Measurements from ENCODE around the gene CLMN. TPM values are rescaled to one million over a fixed set of nuclear protein-coding genes. Genes with fewer than 3 reads are reported as not detected.

Gene CLMN
- total and polyA plus RNA-seq, 2 donors (not counting 1 experiment from before 2014, with no cell fraction given): 9.6 to 51.5 TPM

DNA sequence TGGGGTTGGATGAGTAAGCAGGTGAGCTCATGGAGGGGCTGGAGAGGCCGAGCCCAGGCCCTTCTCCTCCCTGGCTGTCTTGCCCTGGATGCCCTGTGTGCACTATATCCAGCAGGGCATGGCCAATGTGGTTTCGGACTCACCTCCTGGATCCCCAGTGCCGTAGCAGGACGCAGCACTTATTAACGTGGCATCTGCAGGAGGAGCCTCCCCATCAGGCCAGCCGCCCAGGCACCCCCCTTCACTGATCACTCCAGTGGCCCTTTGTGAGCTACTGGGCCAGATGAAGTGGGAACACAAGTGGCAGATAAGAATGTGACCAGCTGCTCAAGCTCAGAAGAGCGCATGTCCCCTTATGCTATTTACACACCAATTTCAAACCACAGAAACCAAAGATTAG is 119.3 kb downstream of the CLMN start:
- ATAC-seq (ENCODE audit: low read depth) (no peak), DNase-seq (no peak)
- H3K27ac ChIP-seq (ENCODE audit: low read length in 2 of 2): no peak overlapping the region
- intact Hi-C loops (cut with micrococcal nuclease): no loop called here
- CTCF ChIA-PET: no interaction called here
- no peaks in the 10 kb centered on the region for H3K27me3 ChIP-seq (replicated peaks in 1 of 4; ENCODE audit: control extremely low read depth in 1 of 4, control insufficient read depth in 3 of 4, insufficient read depth in 4 of 4, low read length in 3 of 4)
- TF ChIP-seq, protein P1, sequence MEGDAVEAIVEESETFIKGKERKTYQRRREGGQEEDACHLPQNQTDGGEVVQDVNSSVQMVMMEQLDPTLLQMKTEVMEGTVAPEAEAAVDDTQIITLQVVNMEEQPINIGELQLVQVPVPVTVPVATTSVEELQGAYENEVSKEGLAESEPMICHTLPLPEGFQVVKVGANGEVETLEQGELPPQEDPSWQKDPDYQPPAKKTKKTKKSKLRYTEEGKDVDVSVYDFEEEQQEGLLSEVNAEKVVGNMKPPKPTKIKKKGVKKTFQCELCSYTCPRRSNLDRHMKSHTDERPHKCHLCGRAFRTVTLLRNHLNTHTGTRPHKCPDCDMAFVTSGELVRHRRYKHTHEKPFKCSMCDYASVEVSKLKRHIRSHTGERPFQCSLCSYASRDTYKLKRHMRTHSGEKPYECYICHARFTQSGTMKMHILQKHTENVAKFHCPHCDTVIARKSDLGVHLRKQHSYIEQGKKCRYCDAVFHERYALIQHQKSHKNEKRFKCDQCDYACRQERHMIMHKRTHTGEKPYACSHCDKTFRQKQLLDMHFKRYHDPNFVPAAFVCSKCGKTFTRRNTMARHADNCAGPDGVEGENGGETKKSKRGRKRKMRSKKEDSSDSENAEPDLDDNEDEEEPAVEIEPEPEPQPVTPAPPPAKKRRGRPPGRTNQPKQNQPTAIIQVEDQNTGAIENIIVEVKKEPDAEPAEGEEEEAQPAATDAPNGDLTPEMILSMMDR (IDR thresholded peaks at IDR 0.05): no peak
- no peak for TF ChIP-seq EZH2 (IDR thresholded peaks at IDR 0.05; ENCODE audit: borderline replicate concordance, insufficient read depth, low read depth, low read length, poor library complexity, severe bottlenecking)
- H3K4me1 ChIP-seq (ENCODE audit: control insufficient read depth in 2 of 2, insufficient read depth in 2 of 2, low read length in 2 of 2): no peaks in the 10 kb centered on the region
- H3K4me1 Mint-ChIP-seq: peaks cover 2% of the 10 kb centered on the region
- POLR2A ChIA-PET: no interaction called here
- H3K27me3 Mint-ChIP-seq: peaks cover 3% of the 10 kb centered on the region
- H3K4me2 ChIP-seq (replicated peaks; ENCODE audit: low read depth, low read length, poor library complexity, severe bottlenecking): no peak overlapping the region
- WGBS (ENCODE audit: insufficient coverage): 85% methylated on average over 7 of the region's 7 CpGs
- H3K9ac ChIP-seq (ENCODE audit: low read length): no peak overlapping the region
- H3K4me3 Mint-ChIP-seq: no peak overlapping the region
- H3K4me3 ChIP-seq (ENCODE audit: control extremely low read depth in 1 of 5, extremely low read depth in 1 of 5, insufficient read depth in 1 of 5, low read depth in 2 of 5, low read length in 4 of 5): no peak overlapping the region
- no peaks in the 10 kb centered on the region for H4K20me1 ChIP-seq (ENCODE audit: control insufficient read depth, insufficient read depth, low read length, poor library complexity, severe bottlenecking)
- H2AFZ ChIP-seq (ENCODE audit: insufficient read depth, low read depth, low read length, poor library complexity, severe bottlenecking): no peak overlapping the region
- no peak overlapping the region for H3K27ac Mint-ChIP-seq
- no peaks in the 10 kb centered on the region for H3K79me2 ChIP-seq (ENCODE audit: control insufficient read depth, insufficient read depth, low read length)
- H3K9me3 Mint-ChIP-seq (ENCODE audit: insufficient read depth): peaks cover 6% of the 10 kb centered on the region
- peaks cover 0 to 15% of the 10 kb centered on the region in 2 experiments for H3K36me3 ChIP-seq (replicated peaks in 1 of 2; ENCODE audit: control extremely low read depth in 1 of 2, control insufficient read depth in 1 of 2, extremely low read depth in 1 of 2, insufficient read depth in 2 of 2, low read length in 1 of 2)
- H3K9me3 ChIP-seq (ENCODE audit: control extremely low read depth in 1 of 3, control insufficient read depth in 2 of 3, insufficient read depth in 1 of 3, low read length in 2 of 3): peaks cover 0 to 5% (median 0%) of the 10 kb centered on the region in 3 donors

DNA sequence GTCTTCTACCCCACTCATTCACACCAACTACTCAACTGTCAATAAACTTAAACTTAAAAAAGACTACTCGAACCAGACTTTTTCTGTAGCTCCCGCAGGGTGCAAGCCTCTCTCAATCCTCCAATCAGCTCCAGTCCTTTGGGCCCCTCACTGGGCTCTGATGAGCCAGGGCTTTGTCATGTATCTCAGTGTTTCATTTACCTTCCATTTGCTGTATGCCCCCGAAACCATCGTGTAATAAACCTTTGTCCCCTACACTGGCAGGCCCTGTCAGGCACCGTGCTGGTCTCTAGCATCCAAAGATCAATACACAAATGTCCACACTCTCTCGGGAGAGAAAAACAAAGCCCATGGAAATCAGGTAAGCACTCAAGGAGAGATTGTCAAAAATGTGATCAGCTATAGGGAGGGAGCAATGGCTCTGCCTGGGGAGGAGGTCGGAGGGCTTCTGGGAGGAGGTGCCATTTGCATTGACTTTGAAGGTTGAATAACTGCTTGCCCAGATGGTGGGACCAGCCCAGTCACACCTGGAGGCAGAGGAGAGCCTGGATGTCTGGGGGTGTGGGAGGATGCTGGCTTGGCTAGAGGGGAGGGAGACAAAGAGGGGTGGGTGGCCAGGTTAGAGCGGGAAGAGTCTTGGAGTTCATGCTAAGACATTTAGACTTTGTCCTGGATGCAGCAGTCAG is 120.3 kb downstream of the CLMN start:
- peaks cover 0 to 15% of the 10 kb centered on the region in 2 experiments for H3K36me3 ChIP-seq (replicated peaks in 1 of 2; ENCODE audit: control extremely low read depth in 1 of 2, control insufficient read depth in 1 of 2, extremely low read depth in 1 of 2, insufficient read depth in 2 of 2, low read length in 1 of 2)
- 88% methylated on average over 5 of the region's 8 CpGs for WGBS (ENCODE audit: insufficient coverage)
- H3K4me3 ChIP-seq (ENCODE audit: control extremely low read depth in 1 of 5, extremely low read depth in 1 of 5, insufficient read depth in 1 of 5, low read depth in 2 of 5, low read length in 4 of 5): no peak overlapping the region
- TF ChIP-seq EZH2 (IDR thresholded peaks at IDR 0.05; ENCODE audit: borderline replicate concordance, insufficient read depth, low read depth, low read length, poor library complexity, severe bottlenecking): no peak
- no peak overlapping the region for H3K27ac ChIP-seq (ENCODE audit: low read length in 2 of 2)
- no peak overlapping the region for H2AFZ ChIP-seq (ENCODE audit: insufficient read depth, low read depth, low read length, poor library complexity, severe bottlenecking)
- H3K9ac ChIP-seq (ENCODE audit: low read length): no peak overlapping the region
- no peak overlapping the region for H3K27ac Mint-ChIP-seq
- no peaks in the 10 kb centered on the region for H4K20me1 ChIP-seq (ENCODE audit: control insufficient read depth, insufficient read depth, low read length, poor library complexity, severe bottlenecking)
- H3K79me2 ChIP-seq (ENCODE audit: control insufficient read depth, insufficient read depth, low read length): no peaks in the 10 kb centered on the region
- peaks cover 0 to 5% (median 0%) of the 10 kb centered on the region in 3 donors for H3K9me3 ChIP-seq (ENCODE audit: control extremely low read depth in 1 of 3, control insufficient read depth in 2 of 3, insufficient read depth in 1 of 3, low read length in 2 of 3)
- H3K27me3 ChIP-seq (replicated peaks in 1 of 4; ENCODE audit: control extremely low read depth in 1 of 4, control insufficient read depth in 3 of 4, insufficient read depth in 4 of 4, low read length in 3 of 4): no peaks in the 10 kb centered on the region
- intact Hi-C loops (cut with micrococcal nuclease): loop anchor here (5.0 kb wide), 1 partner anchor 512 kb away; no protein-coding TSS in a partner anchor
- ATAC-seq (ENCODE audit: low read depth): no peak
- no peak overlapping the region for H3K4me3 Mint-ChIP-seq
- H3K4me1 Mint-ChIP-seq: peaks cover 2% of the 10 kb centered on the region
- H3K4me2 ChIP-seq (replicated peaks; ENCODE audit: low read depth, low read length, poor library complexity, severe bottlenecking): no peak overlapping the region
- CTCF ChIA-PET: interaction anchor here (0.9 kb wide), 1 partner anchor 162 kb away, joined by 3 read pairs; no protein-coding TSS in a partner anchor
- no peak for DNase-seq
- peaks cover 3% of the 10 kb centered on the region for H3K27me3 Mint-ChIP-seq
- no peaks in the 10 kb centered on the region for H3K4me1 ChIP-seq (ENCODE audit: control insufficient read depth in 2 of 2, insufficient read depth in 2 of 2, low read length in 2 of 2)
- no peaks in the 10 kb centered on the region for H3K9me3 Mint-ChIP-seq (ENCODE audit: insufficient read depth)
- POLR2A ChIA-PET: no interaction called here
